Mucosa of stomach (tissue), 1 donor: ENCODE results near the gene ZDHHC7.

ENCODE experiments used
- H3K27me3 ChIP-seq: one replicate; pipeline ENCODE4 v1.7.0; 2013; ENCODE audit warnings: mild to moderate bottlenecking, low read length; ENCODE audit not compliant: control insufficient read depth, insufficient read depth
- H3K36me3 ChIP-seq: one replicate; pipeline ENCODE4 v1.7.0; 2013; ENCODE audit warnings: low read length; ENCODE audit not compliant: control insufficient read depth, insufficient read depth
- H3K4me1 ChIP-seq: one replicate; pipeline ENCODE4 v1.7.0; 2013; ENCODE audit warnings: mild to moderate bottlenecking, low read length; ENCODE audit not compliant: control insufficient read depth, insufficient read depth
- H3K4me3 ChIP-seq: one replicate; pipeline ENCODE4 v1.7.0; 2013; ENCODE audit warnings: low read length
- H3K9ac ChIP-seq: one replicate; pipeline ENCODE4 v1.7.0; 2013; ENCODE audit warnings: mild to moderate bottlenecking, low read length, moderate library complexity
- H3K9me3 ChIP-seq: one replicate; pipeline ENCODE4 v1.7.0; 2013; ENCODE audit warnings: mild to moderate bottlenecking, low read length, moderate library complexity; ENCODE audit not compliant: control insufficient read depth
- donor health status: Pancreatic carcinoma.

Gene ZDHHC7

GRCh38 chr16:85010446-85010930 lies 847 bp downstream of the ZDHHC7 start:
- H3K4me3 ChIP-seq = peak overlapping the region; percentile 29
- peak overlapping the region; percentile 78 for H3K9ac ChIP-seq
- no peaks in the 10 kb centered on the region for H3K36me3 ChIP-seq
- H3K9me3 ChIP-seq = no peaks in the 10 kb centered on the region
- H3K4me1 ChIP-seq = peaks cover 38% of the 10 kb centered on the region
- no peaks in the 10 kb centered on the region for H3K27me3 ChIP-seq

DNA sequence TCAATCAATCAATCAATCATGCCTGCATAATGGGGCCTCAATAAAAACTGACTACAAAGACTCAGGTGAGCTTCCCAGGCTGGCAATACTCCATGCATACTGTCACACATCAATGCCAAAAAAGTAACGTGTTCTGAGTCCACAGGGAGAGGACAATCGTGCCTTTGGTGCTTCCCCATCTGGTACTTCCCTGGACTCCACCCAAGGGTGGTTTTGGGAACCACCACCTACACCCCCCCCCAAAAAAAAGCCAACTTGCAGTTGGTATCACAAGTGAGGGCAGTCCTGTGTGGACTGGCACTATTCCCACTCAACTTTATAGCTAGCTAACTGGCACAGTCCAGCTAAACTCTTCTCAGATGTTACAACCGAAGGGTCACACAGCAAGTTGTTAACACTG lies 3.1 kb downstream of the ZDHHC7 start:
- no peaks in the 10 kb centered on the region for H3K27me3 ChIP-seq
- peak overlapping the region; percentile 26 for H3K9ac ChIP-seq
- no peaks in the 10 kb centered on the region for H3K9me3 ChIP-seq
- H3K36me3 ChIP-seq = no peaks in the 10 kb centered on the region
- peaks cover 47% of the 10 kb centered on the region for H3K4me1 ChIP-seq
- no peak overlapping the region for H3K4me3 ChIP-seq

GRCh38 chr16:85007496-85008214 lies 3.7 kb downstream of the ZDHHC7 start:
- Histone ChIP-seq H3K4me3 (no peak overlapping the region), H3K9me3 (no peaks in the 10 kb centered on the region), H3K9ac (peak overlapping the region; percentile 26), H3K27me3 (no peaks in the 10 kb centered on the region), H3K4me1 (peaks cover 53% of the 10 kb centered on the region), H3K36me3 (no peaks in the 10 kb centered on the region)

DNA sequence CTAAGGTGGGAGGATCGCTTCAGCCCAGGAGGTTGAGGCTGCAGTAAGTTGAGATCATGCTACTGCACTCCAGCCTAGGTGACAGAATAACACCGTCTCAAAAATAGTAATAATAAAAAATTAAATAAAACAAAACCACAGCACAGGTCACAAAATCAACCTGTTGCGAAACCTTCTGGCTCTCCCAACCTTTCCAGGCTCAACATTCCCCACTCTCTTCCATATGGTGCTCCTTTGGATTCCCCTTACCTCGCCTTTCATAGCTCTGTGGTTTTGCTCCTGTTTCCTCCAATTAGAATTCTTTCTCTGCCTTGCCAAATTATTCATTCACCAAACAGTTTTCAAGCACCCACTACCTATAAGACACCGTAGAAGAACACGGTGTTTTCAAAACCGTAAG lies 4.7 kb downstream of the ZDHHC7 start:
- Histone ChIP-seq H3K4me1 (peaks cover 63% of the 10 kb centered on the region), H3K4me3 (no peak overlapping the region), H3K27me3 (no peaks in the 10 kb centered on the region)

DNA sequence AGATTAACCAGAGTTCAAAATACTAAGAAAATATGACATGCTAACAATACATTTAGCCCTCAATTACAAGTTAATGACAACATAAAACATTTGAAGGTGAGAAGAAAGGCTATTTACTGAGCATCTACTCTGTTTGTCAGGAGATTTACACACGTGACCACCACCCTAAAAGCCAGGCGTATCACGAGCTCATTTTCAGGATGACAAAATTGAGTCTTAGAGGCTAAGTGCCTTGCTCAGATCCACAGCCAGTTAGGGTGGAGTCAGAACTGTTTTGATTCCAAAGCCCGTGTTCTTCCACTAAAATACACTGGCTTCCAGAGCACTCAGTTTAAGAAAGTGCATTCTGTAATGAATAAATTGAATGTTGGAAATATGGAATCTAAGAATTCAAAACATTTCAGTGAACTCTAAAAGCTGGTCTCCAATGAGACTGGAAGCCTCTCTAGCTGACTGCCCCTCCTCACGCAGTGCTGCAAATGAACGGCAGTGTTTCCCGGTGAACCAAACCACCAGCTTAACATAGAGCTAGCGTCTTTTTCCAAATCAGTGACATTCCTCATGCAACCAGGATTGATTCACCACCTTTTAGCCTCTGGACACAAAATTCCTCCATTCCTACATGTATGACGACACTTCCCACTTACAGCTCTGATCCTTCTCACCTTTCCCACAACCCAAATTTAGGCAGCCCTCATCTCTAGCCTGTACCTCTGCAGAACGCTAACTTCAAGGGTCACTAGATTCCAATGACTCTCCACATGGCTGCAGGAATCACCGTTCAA lies 5.9 kb downstream of the ZDHHC7 start:
- no peaks in the 10 kb centered on the region for H3K36me3 ChIP-seq
- no peak overlapping the region for H3K4me3 ChIP-seq
- no peaks in the 10 kb centered on the region for H3K27me3 ChIP-seq
- peaks cover 75% of the 10 kb centered on the region for H3K4me1 ChIP-seq
- peak overlapping the region; percentile 58 for H3K9ac ChIP-seq
- no peaks in the 10 kb centered on the region for H3K9me3 ChIP-seq

More for the DNA sequence above, 4.7 kb downstream of the ZDHHC7 start:
- H3K36me3 ChIP-seq = no peaks in the 10 kb centered on the region
- H3K9ac ChIP-seq = no peak overlapping the region
- no peaks in the 10 kb centered on the region for H3K9me3 ChIP-seq

GRCh38 chr16:85004587-85005205 lies 6.6 kb downstream of the ZDHHC7 start:
- Histone ChIP-seq H3K9me3 (no peaks in the 10 kb centered on the region), H3K4me3 (no peak overlapping the region), H3K36me3 (no peaks in the 10 kb centered on the region), H3K27me3 (no peaks in the 10 kb centered on the region), H3K4me1 (peaks cover 83% of the 10 kb centered on the region), H3K9ac (peak overlapping the region; percentile 58)

- H3K9me3 ChIP-seq = no peaks in the 10 kb centered on the region
- H3K36me3 ChIP-seq = no peaks in the 10 kb centered on the region
- H3K4me1 ChIP-seq = peaks cover 84% of the 10 kb centered on the region
- H3K9ac ChIP-seq = peak overlapping the region; percentile 58
- peak overlapping the region; percentile 10 for H3K4me3 ChIP-seq
- no peaks in the 10 kb centered on the region for H3K27me3 ChIP-seq
Measured at GRCh38 chr16:85003725-85004586, 7.4 kb downstream of the ZDHHC7 start.

DNA sequence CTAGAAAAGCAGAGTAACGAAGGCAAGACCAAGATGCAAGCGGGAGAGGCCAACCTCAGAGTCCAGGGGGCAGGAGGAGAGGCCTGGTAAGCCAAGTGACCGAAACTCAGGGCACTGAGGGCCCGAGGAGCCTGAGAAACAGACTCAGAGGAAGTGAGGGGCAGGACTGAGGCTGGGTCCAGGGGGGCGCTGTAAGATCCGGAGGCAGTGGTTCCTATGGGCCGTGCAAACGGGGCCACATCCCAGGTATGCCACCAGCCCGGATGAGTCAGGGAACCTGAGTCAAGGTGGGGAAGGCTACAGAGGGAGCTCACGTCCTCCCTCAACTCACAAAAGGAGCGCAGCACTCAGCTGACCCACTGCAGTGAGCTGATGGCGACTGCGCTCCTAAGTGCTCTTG lies 8.3 kb downstream of the ZDHHC7 start:
- Histone ChIP-seq H3K9ac (peak overlapping the region; percentile 37), H3K4me1 (peaks cover 84% of the 10 kb centered on the region), H3K4me3 (no peak overlapping the region)

DNA sequence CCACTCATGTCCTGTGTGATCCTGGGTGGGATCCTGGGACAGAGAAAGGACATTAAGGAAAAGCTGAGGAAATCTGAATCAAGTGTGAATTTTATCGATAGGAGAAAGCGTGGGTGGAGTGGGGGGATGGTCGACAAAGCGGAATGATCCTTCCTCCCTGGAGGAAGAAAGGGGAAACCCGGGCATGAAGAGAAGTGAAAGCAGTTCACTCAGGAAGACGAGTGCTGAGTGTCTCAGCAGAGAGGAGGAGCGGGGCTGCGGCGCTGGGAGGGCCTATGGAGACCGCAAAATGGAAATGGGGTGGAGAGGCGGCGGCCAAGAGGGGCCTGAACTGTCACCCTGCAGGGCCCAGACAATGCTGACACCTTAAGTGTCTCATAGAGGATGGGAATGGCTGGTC lies 8.7 kb downstream of the ZDHHC7 start:
- peak overlapping the region; percentile 37 for H3K9ac ChIP-seq
- H3K4me1 ChIP-seq = peaks cover 79% of the 10 kb centered on the region
- no peaks in the 10 kb centered on the region for H3K36me3 ChIP-seq
- no peaks in the 10 kb centered on the region for H3K9me3 ChIP-seq
- no peaks in the 10 kb centered on the region for H3K27me3 ChIP-seq
- no peak overlapping the region for H3K4me3 ChIP-seq

More for the DNA sequence above, 8.3 kb downstream of the ZDHHC7 start:
- H3K36me3 ChIP-seq = no peaks in the 10 kb centered on the region
- no peaks in the 10 kb centered on the region for H3K9me3 ChIP-seq
- H3K27me3 ChIP-seq = no peaks in the 10 kb centered on the region

- H3K4me1 ChIP-seq = peaks cover 77% of the 10 kb centered on the region
- H3K9ac ChIP-seq = peak overlapping the region; percentile 32
- H3K27me3 ChIP-seq = no peaks in the 10 kb centered on the region
- H3K4me3 ChIP-seq = no peak overlapping the region
- H3K36me3 ChIP-seq = no peaks in the 10 kb centered on the region
- H3K9me3 ChIP-seq = no peaks in the 10 kb centered on the region
Measured at GRCh38 chr16:85002099-85002541, 9.2 kb downstream of the ZDHHC7 start.

DNA sequence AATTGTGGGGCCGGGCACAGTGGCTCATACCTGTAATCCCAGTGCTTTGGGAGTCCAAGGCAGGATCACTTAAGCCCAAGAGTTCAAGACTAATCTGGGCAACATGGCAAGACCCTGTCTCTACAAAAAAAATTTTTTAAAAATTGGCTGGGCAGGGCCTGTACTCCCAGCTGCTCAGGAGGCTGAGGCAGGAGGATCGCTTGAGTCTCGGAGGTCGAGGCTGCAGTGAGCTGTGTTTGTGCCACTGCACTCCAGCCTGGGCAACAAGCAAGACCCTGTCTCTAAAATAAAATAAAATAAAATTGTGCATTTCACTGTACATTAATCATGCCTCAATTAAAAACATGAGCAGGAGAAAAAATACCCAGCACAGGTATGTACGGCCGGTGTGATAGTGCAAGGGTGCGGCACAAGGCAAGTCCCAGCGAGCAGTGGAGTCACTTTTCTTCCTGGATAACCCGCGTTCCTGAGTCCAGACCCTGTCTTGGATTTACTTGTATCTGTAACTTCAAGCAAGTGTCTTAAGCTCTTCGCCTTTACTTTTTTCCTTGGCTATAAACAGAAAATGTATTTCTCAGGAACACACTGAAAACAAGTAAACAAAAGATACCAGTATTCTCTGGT lies 11.4 kb downstream of the ZDHHC7 start:
- Histone ChIP-seq H3K4me3 (no peak overlapping the region), H3K9me3 (no peaks in the 10 kb centered on the region), H3K9ac (peak overlapping the region; percentile 64), H3K27me3 (no peaks in the 10 kb centered on the region), H3K4me1 (peaks cover 86% of the 10 kb centered on the region), H3K36me3 (peaks cover 4% of the 10 kb centered on the region)
